CD14-positive monocyte (primary cell): ENCODE measurements around the gene TFIP11. TPM values are rescaled to one million over a fixed set of nuclear protein-coding genes. Genes with fewer than 3 reads are reported as not detected.

Source experiments
- DNase-seq, 3 donors: peaks; one replicate each; pipeline ENCODE4 v3.0.0-alpha.2; 2011 to 2022
- H2AFZ ChIP-seq: 2 replicates; pipeline ENCODE4 v1.6.0; 2012; ENCODE audit warnings: mild to moderate bottlenecking, low read depth, low read length, inconsistent platforms; ENCODE audit not compliant: insufficient read depth, poor library complexity, severe bottlenecking
- H3K27ac ChIP-seq, 2 donors: 1 replicate in 1 of 2; 2 replicates in 1 of 2; pipeline ENCODE4 v1.5.1; 2012 to 2013; ENCODE audit warnings: low read length in 2 of 2, control low read depth in 1 of 2, inconsistent platforms in 1 of 2, low read depth in 1 of 2, mild to moderate bottlenecking in 1 of 2
- H3K27me3 ChIP-seq, 2 donors: one replicate each; pipeline versions ENCODE4 v1.6.0 to v1.6.1; 2011 to 2013; ENCODE audit warnings: low read length in 2 of 2; ENCODE audit not compliant: control insufficient read depth in 2 of 2, insufficient read depth in 2 of 2
- H3K36me3 ChIP-seq, 2 donors: replicated peaks in 1 of 2; 1 replicate in 1 of 2; 2 replicates in 1 of 2; pipeline versions ENCODE4 v1.5.1 to v1.6.1; 2012 to 2013; ENCODE audit warnings: low read length in 2 of 2, control low read depth in 1 of 2, inconsistent platforms in 1 of 2, mild to moderate bottlenecking in 1 of 2; ENCODE audit not compliant: insufficient read depth in 2 of 2, control insufficient read depth in 1 of 2
- H3K4me1 ChIP-seq, 2 donors: 1 replicate in 1 of 2; 2 replicates in 1 of 2; pipeline versions ENCODE4 v1.5.1 to v1.6.1; 2012 to 2013; ENCODE audit warnings: low read length in 2 of 2, control low read depth in 1 of 2, inconsistent platforms in 1 of 2, mild to moderate bottlenecking in 1 of 2, moderate library complexity in 1 of 2; ENCODE audit not compliant: insufficient read depth in 2 of 2, control insufficient read depth in 1 of 2
- H3K4me2 ChIP-seq: replicated peaks from 2 replicates; pipeline ENCODE3; 2012; ENCODE audit warnings: low read length, moderate library complexity, mild to moderate bottlenecking; ENCODE audit not compliant: poor library complexity, severe bottlenecking; ENCODE audit errors: extremely low read depth
- H3K4me3 ChIP-seq, 3 experiments: fragments of 200-600 bp in 1 of 3; sonication (generic) in 1 of 3; replicated peaks in 1 of 3; 1 replicate in 2 of 3; 2 replicates in 1 of 3; pipeline ENCODE4 v1.5.1; 2011 to 2013; ENCODE audit warnings: low read length in 3 of 3, mild to moderate bottlenecking in 3 of 3, control low read depth in 2 of 3, low read depth in 2 of 3, inconsistent platforms in 1 of 3, moderate library complexity in 1 of 3
- H3K79me2 ChIP-seq: 2 replicates; pipeline ENCODE4 v1.6.0; 2012; ENCODE audit warnings: mild to moderate bottlenecking, control low read depth, inconsistent platforms, low read length, moderate library complexity; ENCODE audit not compliant: insufficient read depth
- H3K9ac ChIP-seq: 2 replicates; pipeline ENCODE4 v1.6.0; 2017; ENCODE audit warnings: low read length, mild to moderate bottlenecking; ENCODE audit not compliant: insufficient read depth, poor library complexity, severe bottlenecking
- H3K9me3 ChIP-seq, 2 donors: replicated peaks in 1 of 2; 1 replicate in 1 of 2; 2 replicates in 1 of 2; pipeline versions ENCODE4 v1.5.1 to v1.6.1; 2012 to 2013; ENCODE audit warnings: low read length in 2 of 2, control low read depth in 1 of 2; ENCODE audit not compliant: control insufficient read depth in 1 of 2, insufficient read depth in 1 of 2
- H4K20me1 ChIP-seq: 2 replicates; pipeline ENCODE4 v1.6.0; 2012; ENCODE audit warnings: mild to moderate bottlenecking, low read length, control low read depth, moderate library complexity; ENCODE audit not compliant: insufficient read depth
- H3K27ac Mint-ChIP-seq, 7 donors: one replicate each; pipeline ENCODE4 v1.8.0; 2020; ENCODE audit warnings: mild to moderate bottlenecking in 7 of 7, mixed read lengths in 7 of 7, moderate library complexity in 6 of 7, inconsistent platforms in 2 of 7
- H3K27me3 Mint-ChIP-seq, 3 donors: one replicate each; pipeline ENCODE4 v1.8.0; 2021 to 2022; ENCODE audit warnings: low read depth in 3 of 3, mild to moderate bottlenecking in 3 of 3, mixed read lengths in 3 of 3, moderate library complexity in 3 of 3, inconsistent platforms in 1 of 3
- H3K36me3 Mint-ChIP-seq, 2 donors: one replicate each; pipeline ENCODE4 v1.8.0; 2020; ENCODE audit warnings: mixed read lengths in 2 of 2, inconsistent platforms in 1 of 2, mild to moderate bottlenecking in 1 of 2
- H3K4me1 Mint-ChIP-seq: one replicate; pipeline ENCODE4 v1.8.0; 2020; ENCODE audit warnings: mild to moderate bottlenecking, mixed read lengths
- H3K4me3 Mint-ChIP-seq, 2 donors: one replicate each; pipeline ENCODE4 v1.8.0; 2020; ENCODE audit warnings: mild to moderate bottlenecking in 2 of 2, mixed read lengths in 2 of 2, moderate library complexity in 1 of 2
- H3K9me3 Mint-ChIP-seq, 7 donors: one replicate each; pipeline ENCODE4 v1.8.0; 2020 to 2022; ENCODE audit warnings: mixed read lengths in 7 of 7, mild to moderate bottlenecking in 6 of 7, moderate library complexity in 6 of 7, inconsistent platforms in 2 of 7
- WGBS: methylation state at CpG from one replicate; pipeline ENCODE4 v1.1.5; 2013; ENCODE audit warnings: missing lambda C conversion rate; ENCODE audit not compliant: insufficient coverage; 5-methylcytosine and 5-hydroxymethylcytosine counted together
- intact Hi-C, 2 donors: fragments of 100-400 bp; cut with micrococcal nuclease; formaldehyde crosslinking; loops; one replicate each; pipeline versions ENCODE4 v1.15.0 to v1.15.1; 2023
- polyA plus RNA-seq, 3 donors: library from polyadenylated mRNA; depleted of rRNA in 1 of 3; unstranded in 2 of 3; stranded (reverse) in 1 of 3; fragments of 300-500 nt in 2 of 3; fragments of >200 nt in 1 of 3; fragmentation: Illumina TruSeq in 2 of 3; gene quantifications; 1 replicate in 2 of 3; 2 replicates in 1 of 3; pipeline ENCODE4 v1.2.3, GENCODE V29; 2012 to 2021
- TF ChIP-seq, protein P1 (sequence below): fragments of 200-600 bp; IDR thresholded peaks from one replicate; pipeline ENCODE4 v1.8.0; 2022; ENCODE audit warnings: antibody characterized with exemption, mild to moderate bottlenecking

Gene TFIP11
- polyA plus RNA-seq, 3 donors, result 10.1 to 25.5 (median 19.8) TPM

- Mint-ChIP-seq H3K4me1 (peaks cover 68% of the 10 kb centered on the region), H3K36me3 (peaks cover 50% of the 10 kb centered on the region in 2 donors), H3K4me3 (no peak overlapping the region), H3K27me3 (peaks cover 0 to 4% (median 0%) of the 10 kb centered on the region in 3 donors), H3K9me3 (no peaks in the 10 kb centered on the region), H3K27ac (peak overlapping the region in 5 of 7 donors; percentile 6 to 84 (median 77))
- H4K20me1 ChIP-seq, result no peaks in the 10 kb centered on the region
- DNase-seq, result peak in 1 of 3 donors; percentile 31
- H2AFZ ChIP-seq, result no peak overlapping the region
- TF ChIP-seq, protein P1, sequence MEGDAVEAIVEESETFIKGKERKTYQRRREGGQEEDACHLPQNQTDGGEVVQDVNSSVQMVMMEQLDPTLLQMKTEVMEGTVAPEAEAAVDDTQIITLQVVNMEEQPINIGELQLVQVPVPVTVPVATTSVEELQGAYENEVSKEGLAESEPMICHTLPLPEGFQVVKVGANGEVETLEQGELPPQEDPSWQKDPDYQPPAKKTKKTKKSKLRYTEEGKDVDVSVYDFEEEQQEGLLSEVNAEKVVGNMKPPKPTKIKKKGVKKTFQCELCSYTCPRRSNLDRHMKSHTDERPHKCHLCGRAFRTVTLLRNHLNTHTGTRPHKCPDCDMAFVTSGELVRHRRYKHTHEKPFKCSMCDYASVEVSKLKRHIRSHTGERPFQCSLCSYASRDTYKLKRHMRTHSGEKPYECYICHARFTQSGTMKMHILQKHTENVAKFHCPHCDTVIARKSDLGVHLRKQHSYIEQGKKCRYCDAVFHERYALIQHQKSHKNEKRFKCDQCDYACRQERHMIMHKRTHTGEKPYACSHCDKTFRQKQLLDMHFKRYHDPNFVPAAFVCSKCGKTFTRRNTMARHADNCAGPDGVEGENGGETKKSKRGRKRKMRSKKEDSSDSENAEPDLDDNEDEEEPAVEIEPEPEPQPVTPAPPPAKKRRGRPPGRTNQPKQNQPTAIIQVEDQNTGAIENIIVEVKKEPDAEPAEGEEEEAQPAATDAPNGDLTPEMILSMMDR, result no peak
- intact Hi-C loops, result no loop called here
- H3K4me3 ChIP-seq, result no peak overlapping the region
- H3K79me2 ChIP-seq, result peaks cover 31% of the 10 kb centered on the region
- peak overlapping the region in 1 of 2 donors; percentile 37 for H3K27ac ChIP-seq
- H3K4me1 ChIP-seq, result peaks cover 62 to 72% of the 10 kb centered on the region in 2 donors
- WGBS, result no CpG with 5 or more reads among the region's 4 CpGs
- H3K27me3 ChIP-seq, result no peaks in the 10 kb centered on the region
- no peak overlapping the region for H3K4me2 ChIP-seq
- no peak overlapping the region for H3K9ac ChIP-seq
- H3K9me3 ChIP-seq, result no peaks in the 10 kb centered on the region
- H3K36me3 ChIP-seq, result peaks cover 19 to 25% of the 10 kb centered on the region in 2 donors
Observed at GRCh38 chr22:26476705-26477340, 35.5 kb downstream of the TFIP11 start.

GRCh38 chr22:26474682-26475081 is 37.6 kb downstream of the TFIP11 start:
- Mint-ChIP-seq H3K9me3 (no peaks in the 10 kb centered on the region), H3K4me3 (no peak overlapping the region), H3K27me3 (peaks cover 0 to 6% (median 0%) of the 10 kb centered on the region in 3 donors), H3K27ac (peak overlapping the region in 2 of 7 donors; percentile 48 to 80), H3K4me1 (peaks cover 47% of the 10 kb centered on the region), H3K36me3 (peaks cover 70% of the 10 kb centered on the region in 2 donors)
- no peak overlapping the region for H3K9ac ChIP-seq
- H4K20me1 ChIP-seq, result no peaks in the 10 kb centered on the region
- DNase-seq, result peak; percentile 28 to 53 (median 35)
- TF ChIP-seq, protein P1, result no peak
- no peaks in the 10 kb centered on the region for H3K27me3 ChIP-seq
- H3K36me3 ChIP-seq, result peaks cover 40 to 46% of the 10 kb centered on the region in 2 donors
- peaks cover 41 to 51% of the 10 kb centered on the region in 2 donors for H3K4me1 ChIP-seq
- peak overlapping the region in 1 of 2 donors; percentile 50 for H3K27ac ChIP-seq
- intact Hi-C loops, result no loop called here
- H3K4me3 ChIP-seq, result no peak overlapping the region
- no peaks in the 10 kb centered on the region for H3K9me3 ChIP-seq
- peaks cover 22% of the 10 kb centered on the region for H3K79me2 ChIP-seq
- no peak overlapping the region for H2AFZ ChIP-seq
- no peak overlapping the region for H3K4me2 ChIP-seq
